Skeletal muscle tissue (tissue), 4 donors: ENCODE measurements around the gene EBLN2. TPM values are rescaled to one million over a fixed set of nuclear protein-coding genes. Genes with fewer than 3 reads are reported as not detected.
A peak's percentile ranks its signal among the peaks of the same experiment; 100 is the strongest.

ENCODE experiments used
- H3K27ac ChIP-seq: one replicate; pipeline ENCODE4 v1.7.0; 2013; ENCODE audit warnings: mild to moderate bottlenecking, low read depth, low read length, inconsistent platforms
- H3K27me3 ChIP-seq, 3 donors: one replicate each; pipeline ENCODE4 v1.7.0; 2013; ENCODE audit warnings: low read length in 3 of 3; ENCODE audit not compliant: control insufficient read depth in 3 of 3, insufficient read depth in 3 of 3
- H3K36me3 ChIP-seq, 3 donors: one replicate each; pipeline ENCODE4 v1.7.0; 2013; ENCODE audit warnings: low read length in 3 of 3; ENCODE audit not compliant: control insufficient read depth in 3 of 3, insufficient read depth in 3 of 3
- H3K4me1 ChIP-seq, 3 donors: one replicate each; pipeline ENCODE4 v1.7.0; 2013; ENCODE audit warnings: low read length in 3 of 3, mild to moderate bottlenecking in 3 of 3; ENCODE audit not compliant: control insufficient read depth in 3 of 3, insufficient read depth in 3 of 3
- H3K4me3 ChIP-seq, 3 donors: one replicate each; pipeline ENCODE4 v1.7.0; 2013; ENCODE audit warnings: low read length in 3 of 3
- H3K9ac ChIP-seq, 3 donors: one replicate each; pipeline ENCODE4 v1.7.0; 2013; ENCODE audit warnings: low read length in 3 of 3, mild to moderate bottlenecking in 3 of 3, moderate library complexity in 2 of 3, low read depth in 1 of 3
- H3K9me3 ChIP-seq, 3 donors: one replicate each; pipeline ENCODE4 v1.7.0; 2013; ENCODE audit warnings: low read length in 3 of 3; ENCODE audit not compliant: control insufficient read depth in 3 of 3
- total RNA-seq: library from RNA; depleted of rRNA; stranded (reverse); fragments of >200 nt; gene quantifications from one replicate; pipeline ENCODE4 v1.2.3, GENCODE V29; 2014
- donor health status: Osteomylitis.

The EBLN2 gene
- total RNA-seq = 8.4 TPM

- H3K9me3 ChIP-seq = no peaks in the 10 kb centered on the region
- H3K27me3 ChIP-seq = no peaks in the 10 kb centered on the region
- no peak within 1 kb of the TSS for H3K4me3 ChIP-seq
- H3K27ac ChIP-seq = no peak within 1 kb of the TSS
- peaks cover 5 to 27% (median 15%) of the 10 kb centered on the region in 3 donors for H3K36me3 ChIP-seq
- H3K4me1 ChIP-seq = no peaks in the 10 kb centered on the region
- H3K9ac ChIP-seq = no peak within 1 kb of the TSS
These were observed at the start of gene EBLN2 for GRCh38 chr3:73061416-73061815. TSS of gene EBLN2 (plus strand) at chr3:73061659. CDS start at chr3:73062082, 423 bp downstream.

- H3K4me1 ChIP-seq = peaks cover 0 to 12% (median 7%) of the 10 kb centered on the region in 3 donors
- peaks cover 0 to 3% (median 3%) of the 10 kb centered on the region in 3 donors for H3K36me3 ChIP-seq
- no peak overlapping the region for H3K9ac ChIP-seq
- no peaks in the 10 kb centered on the region for H3K27me3 ChIP-seq
- H3K27ac ChIP-seq = no peak overlapping the region
- no peak overlapping the region for H3K4me3 ChIP-seq
- H3K9me3 ChIP-seq = no peaks in the 10 kb centered on the region
These were observed 43.2 kb upstream of the EBLN2 start for GRCh38 chr3:73018298-73018697.

GRCh38 chr3:73018790-73019441, 42.5 kb upstream of the EBLN2 start:
- H3K27ac ChIP-seq = no peak overlapping the region
- H3K36me3 ChIP-seq = peaks cover 0 to 3% (median 3%) of the 10 kb centered on the region in 3 donors
- no peaks in the 10 kb centered on the region for H3K9me3 ChIP-seq
- H3K27me3 ChIP-seq = no peaks in the 10 kb centered on the region
- H3K4me1 ChIP-seq = peaks cover 0 to 11% (median 7%) of the 10 kb centered on the region in 3 donors
- H3K9ac ChIP-seq = no peak overlapping the region
- no peak overlapping the region for H3K4me3 ChIP-seq

GRCh38 chr3:73021301-73021835, 40.1 kb upstream of the EBLN2 start:
- Histone ChIP-seq H3K27ac (no peak overlapping the region), H3K9ac (no peak overlapping the region), H3K4me3 (no peak overlapping the region), H3K36me3 (peaks cover 0 to 3% (median 3%) of the 10 kb centered on the region in 3 donors), H3K4me1 (peaks cover 0 to 17% (median 16%) of the 10 kb centered on the region in 3 donors), H3K27me3 (no peaks in the 10 kb centered on the region), H3K9me3 (no peaks in the 10 kb centered on the region)

GRCh38 chr3:73024836-73025235, 36.6 kb upstream of the EBLN2 start:
- Histone ChIP-seq H3K4me1 (peaks cover 7 to 25% (median 15%) of the 10 kb centered on the region in 3 donors), H3K9me3 (no peaks in the 10 kb centered on the region), H3K36me3 (no peaks in the 10 kb centered on the region), H3K9ac (no peak overlapping the region), H3K27me3 (no peaks in the 10 kb centered on the region), H3K4me3 (no peak overlapping the region), H3K27ac (no peak overlapping the region)

GRCh38 chr3:73026111-73026759, 35.2 kb upstream of the EBLN2 start:
- Histone ChIP-seq H3K9me3 (no peaks in the 10 kb centered on the region), H3K9ac (no peak overlapping the region), H3K27ac (no peak overlapping the region), H3K4me3 (no peak overlapping the region), H3K36me3 (no peaks in the 10 kb centered on the region), H3K4me1 (peaks cover 8 to 31% (median 17%) of the 10 kb centered on the region in 3 donors), H3K27me3 (no peaks in the 10 kb centered on the region)

GRCh38 chr3:73026760-73027113, 34.7 kb upstream of the EBLN2 start:
- Histone ChIP-seq H3K9me3 (no peaks in the 10 kb centered on the region), H3K4me1 (peaks cover 11 to 33% (median 17%) of the 10 kb centered on the region in 3 donors), H3K36me3 (no peaks in the 10 kb centered on the region), H3K4me3 (no peak overlapping the region), H3K9ac (no peak overlapping the region), H3K27me3 (no peaks in the 10 kb centered on the region), H3K27ac (no peak overlapping the region)

GRCh38 chr3:73028803-73029202, 32.7 kb upstream of the EBLN2 start:
- peaks cover 12 to 34% (median 12%) of the 10 kb centered on the region in 3 donors for H3K4me1 ChIP-seq
- H3K9ac ChIP-seq = no peak overlapping the region
- H3K36me3 ChIP-seq = no peaks in the 10 kb centered on the region
- no peaks in the 10 kb centered on the region for H3K9me3 ChIP-seq
- H3K4me3 ChIP-seq = no peak overlapping the region
- no peaks in the 10 kb centered on the region for H3K27me3 ChIP-seq
- peak overlapping the region; percentile 21 for H3K27ac ChIP-seq

- H3K4me3 ChIP-seq = no peak overlapping the region
- H3K27ac ChIP-seq = peak overlapping the region; percentile 21
- H3K27me3 ChIP-seq = no peaks in the 10 kb centered on the region
- no peaks in the 10 kb centered on the region for H3K36me3 ChIP-seq
- H3K4me1 ChIP-seq = peaks cover 12 to 34% (median 12%) of the 10 kb centered on the region in 3 donors
- H3K9ac ChIP-seq = no peak overlapping the region
- no peaks in the 10 kb centered on the region for H3K9me3 ChIP-seq
These were observed 32.1 kb upstream of the EBLN2 start for GRCh38 chr3:73029321-73029796.

- Histone ChIP-seq H3K27me3 (no peaks in the 10 kb centered on the region), H3K9me3 (no peaks in the 10 kb centered on the region), H3K4me3 (no peak overlapping the region), H3K27ac (peak overlapping the region; percentile 17), H3K4me1 (peaks cover 10 to 30% (median 12%) of the 10 kb centered on the region in 3 donors), H3K36me3 (no peaks in the 10 kb centered on the region), H3K9ac (no peak overlapping the region)
These were observed 31.3 kb upstream of the EBLN2 start for GRCh38 chr3:73030073-73030597.
